H9 (cell line): ENCODE data around the gene BCAS3. TPM values are rescaled to one million over a fixed set of nuclear protein-coding genes. Genes with fewer than 3 reads are reported as not detected.

Source experiments
- DNase-seq: peaks from one replicate; pipeline ENCODE4 v3.0.0-alpha.2; 2017
- H2AFZ ChIP-seq: one replicate; pipeline ENCODE4 v1.6.1; 2013; ENCODE audit warnings: mild to moderate bottlenecking, low read length, control low read depth, moderate library complexity
- H2AK5ac ChIP-seq: 2 replicates; pipeline ENCODE4 v1.6.1; 2013; ENCODE audit warnings: low read length, control low read depth, mixed read lengths; ENCODE audit not compliant: insufficient read length
- H2BK120ac ChIP-seq: one replicate; pipeline ENCODE4 v1.6.1; 2013; ENCODE audit warnings: low read depth, mild to moderate bottlenecking, low read length, control low read depth, inconsistent platforms; ENCODE audit not compliant: poor library complexity, severe bottlenecking
- H2BK12ac ChIP-seq: 2 replicates; pipeline ENCODE4 v1.6.1; 2013; ENCODE audit warnings: low read length, control low read depth, mixed read lengths, low read depth; ENCODE audit not compliant: insufficient read length
- H2BK15ac ChIP-seq: 2 replicates; pipeline ENCODE4 v1.6.1; 2013; ENCODE audit warnings: low read depth, low read length, control low read depth
- H2BK20ac ChIP-seq: one replicate; pipeline ENCODE4 v1.6.1; 2013; ENCODE audit warnings: low read depth, mild to moderate bottlenecking, low read length, control low read depth, inconsistent platforms; ENCODE audit not compliant: poor library complexity, severe bottlenecking
- H2BK5ac ChIP-seq: 2 replicates; pipeline ENCODE4 v1.6.1; 2013; ENCODE audit warnings: low read length, control low read depth, mixed read lengths; ENCODE audit not compliant: insufficient read length
- H3K14ac ChIP-seq: 2 replicates; pipeline ENCODE4 v1.6.1; 2013; ENCODE audit warnings: low read length, control low read depth; ENCODE audit not compliant: insufficient read depth
- H3K18ac ChIP-seq: 2 replicates; pipeline ENCODE4 v1.6.1; 2013; ENCODE audit warnings: low read depth, mild to moderate bottlenecking, mixed read lengths, low read length, control low read depth; ENCODE audit not compliant: insufficient read length
- H3K23ac ChIP-seq: 2 replicates; pipeline ENCODE4 v1.6.1; 2013; ENCODE audit warnings: low read length, control low read depth, mixed read lengths, low read depth; ENCODE audit not compliant: insufficient read length
- H3K23me2 ChIP-seq: 2 replicates; pipeline ENCODE4 v1.6.1; 2013; ENCODE audit warnings: low read depth, mild to moderate bottlenecking, mixed read lengths, low read length, control low read depth; ENCODE audit not compliant: insufficient read length, poor library complexity, severe bottlenecking
- H3K27ac ChIP-seq: 2 replicates; pipeline ENCODE4 v1.5.1; 2013; ENCODE audit warnings: low read length, control low read depth, mixed read lengths, low read depth; ENCODE audit not compliant: insufficient read length
- H3K27me3 ChIP-seq: 2 replicates; pipeline ENCODE4 v1.6.1; 2013; ENCODE audit warnings: low read length, control low read depth, inconsistent platforms; ENCODE audit not compliant: insufficient read depth
- H3K4ac ChIP-seq: 2 replicates; pipeline ENCODE4 v1.6.1; 2013; ENCODE audit warnings: low read depth, mild to moderate bottlenecking, control low read depth, inconsistent platforms, low read length, moderate library complexity
- H3K4me1 ChIP-seq: 2 replicates; pipeline ENCODE4 v1.6.1; 2013; ENCODE audit warnings: low read length, control low read depth, inconsistent platforms; ENCODE audit not compliant: insufficient read depth
- H3K4me2 ChIP-seq: 2 replicates; pipeline ENCODE4 v1.6.1; 2013; ENCODE audit warnings: low read length, control low read depth, mixed read lengths; ENCODE audit not compliant: insufficient read length, insufficient read depth
- H3K56ac ChIP-seq: 2 replicates; pipeline ENCODE4 v1.6.1; 2013; ENCODE audit warnings: low read depth, mild to moderate bottlenecking, mixed read lengths, low read length, control low read depth; ENCODE audit not compliant: insufficient read length
- H3K79me1 ChIP-seq: 2 replicates; pipeline ENCODE4 v1.6.1; 2013; ENCODE audit warnings: low read depth, mild to moderate bottlenecking, moderate library complexity, low read length, control low read depth, inconsistent platforms; ENCODE audit not compliant: insufficient read depth, poor library complexity, severe bottlenecking
- H3K79me2 ChIP-seq: 2 replicates; pipeline ENCODE4 v1.6.1; 2013; ENCODE audit warnings: low read length, control low read depth, inconsistent platforms; ENCODE audit not compliant: insufficient read depth
- H3K9ac ChIP-seq: 2 replicates; pipeline ENCODE4 v1.6.1; 2013; ENCODE audit warnings: low read length, control low read depth, mixed read lengths; ENCODE audit not compliant: insufficient read length; ENCODE audit errors: extremely low read depth
- H3K9me3 ChIP-seq: one replicate; pipeline ENCODE4 v1.6.1; 2013; ENCODE audit warnings: low read depth, low read length, inconsistent platforms; ENCODE audit not compliant: control insufficient read depth
- H3T11ph ChIP-seq: one replicate; pipeline ENCODE4 v1.6.1; 2013; ENCODE audit warnings: mild to moderate bottlenecking, low read length, control low read depth, inconsistent platforms
- H4K20me1 ChIP-seq: one replicate; pipeline ENCODE4 v1.6.1; 2013; ENCODE audit not compliant: control insufficient read depth, insufficient read length, insufficient read depth
- H4K5ac ChIP-seq: 2 replicates; pipeline ENCODE4 v1.6.1; 2013; ENCODE audit warnings: low read depth, mild to moderate bottlenecking, mixed read lengths, low read length, control low read depth; ENCODE audit not compliant: insufficient read length
- H4K8ac ChIP-seq: replicated peaks from 2 replicates; pipeline ENCODE4 v1.6.1; 2013; ENCODE audit warnings: low read length, control low read depth, mixed read lengths, low read depth; ENCODE audit not compliant: insufficient read length
- H4K91ac ChIP-seq: 2 replicates; pipeline ENCODE4 v1.6.1; 2013; ENCODE audit warnings: low read depth, mild to moderate bottlenecking, moderate library complexity, mixed read lengths, low read length, control low read depth; ENCODE audit not compliant: insufficient read length
- H3K27ac Mint-ChIP-seq, 3 experiments: 2 replicates in 2 of 3; 3 replicates in 1 of 3; pipeline ENCODE4 v1.8.0; 2020 to 2021; ENCODE audit warnings: mixed read lengths in 3 of 3, mild to moderate bottlenecking in 1 of 3, moderate library complexity in 1 of 3
- H3K27me3 Mint-ChIP-seq: 2 replicates; pipeline ENCODE4 v1.8.0; 2021; ENCODE audit warnings: low read depth, mild to moderate bottlenecking, moderate library complexity, mixed read lengths
- H3K36me3 Mint-ChIP-seq, 3 experiments: 2 replicates in 2 of 3; 3 replicates in 1 of 3; pipeline ENCODE4 v1.8.0; 2020 to 2021; ENCODE audit warnings: low read depth in 3 of 3, mixed read lengths in 3 of 3; ENCODE audit not compliant: insufficient read depth in 1 of 3
- H3K4me1 Mint-ChIP-seq, 2 experiments: 2 replicates each; pipeline ENCODE4 v1.8.0; 2020; ENCODE audit warnings: mixed read lengths in 2 of 2
- H3K4me3 Mint-ChIP-seq, 2 experiments: 2 replicates in 1 of 2; 3 replicates in 1 of 2; pipeline ENCODE4 v1.8.0; 2020 to 2021; ENCODE audit warnings: mild to moderate bottlenecking in 2 of 2, mixed read lengths in 2 of 2, moderate library complexity in 1 of 2
- H3K9me3 Mint-ChIP-seq, 2 experiments: 2 replicates in 1 of 2; 3 replicates in 1 of 2; pipeline ENCODE4 v1.8.0; 2020; ENCODE audit warnings: mild to moderate bottlenecking in 2 of 2, mixed read lengths in 2 of 2, moderate library complexity in 1 of 2
- CTCF ChIP-seq: fragments of 200-600 bp; sonication (generic); conservative IDR thresholded peaks from 3 replicates; pipeline ENCODE4 v1.8.0; 2021; ENCODE audit warnings: antibody characterized with exemption, mild to moderate bottlenecking
- WGBS: extraction: QIAGEN DNeasy Blood & Tissue Kit; methylation state at CpG from one replicate; pipeline ENCODE4 v1.1.7; 2013; ENCODE audit warnings: missing lambda C conversion rate, low lambda C conversion rate, mixed read lengths; ENCODE audit not compliant: insufficient read length; ENCODE audit errors: extremely low coverage; 5-methylcytosine and 5-hydroxymethylcytosine counted together
- total RNA-seq: library from RNA; stranded (reverse); gene quantifications from 2 replicates; pipeline ENCODE4 v1.2.1, GENCODE V29; 2021

The BCAS3 gene
- total RNA-seq, 1 experiment from 2014 or later, result 22.4 TPM

DNA sequence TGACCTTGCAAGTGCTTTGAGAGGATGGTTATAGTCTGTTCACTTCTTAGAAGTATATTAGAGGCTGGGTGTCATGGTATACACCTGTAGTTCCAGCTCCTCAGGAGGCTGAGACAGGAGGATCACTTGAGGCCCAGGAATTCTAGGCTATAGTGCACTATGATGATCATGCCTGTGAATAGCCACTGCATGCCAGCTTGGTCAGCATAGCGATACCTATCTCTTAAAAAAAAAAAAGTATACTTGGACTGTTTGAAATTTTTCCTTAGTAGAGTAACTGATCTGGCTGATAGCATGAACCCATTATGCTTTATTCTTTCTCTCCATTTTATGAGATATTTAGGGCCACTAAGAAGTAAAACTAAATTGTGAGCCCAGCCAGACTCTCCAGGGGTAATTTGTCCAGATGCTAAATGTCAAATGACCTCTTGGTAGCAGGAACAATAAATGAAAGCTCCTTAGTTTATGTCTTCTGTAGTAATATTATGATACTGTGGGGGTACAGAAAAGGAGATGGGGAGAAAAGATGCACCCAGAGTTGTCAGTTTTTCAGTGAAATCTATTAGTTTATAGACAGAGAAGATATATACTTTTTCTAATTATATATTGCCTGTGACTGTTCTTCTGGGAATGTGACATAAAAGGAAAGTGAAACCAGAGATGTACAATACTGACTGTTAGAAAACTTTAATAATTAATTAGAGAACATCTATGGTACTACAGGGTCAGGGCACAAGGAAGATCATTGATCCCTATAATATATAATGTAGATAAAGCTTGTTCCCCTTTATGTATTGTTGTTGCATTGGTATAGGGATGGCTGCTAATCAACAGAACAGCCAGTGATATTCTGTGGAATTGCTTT, 386.7 kb downstream of the BCAS3 start:
- Histone ChIP-seq H3K23me2 (no peaks in the 10 kb centered on the region), H3K4ac (no peak overlapping the region), H4K91ac (no peak overlapping the region), H3K23ac (no peak overlapping the region), H2BK5ac (no peak overlapping the region), H2AK5ac (no peak overlapping the region), H2BK12ac (no peak overlapping the region), H3K79me1 (no peaks in the 10 kb centered on the region), H3K27me3 (no peaks in the 10 kb centered on the region), H4K5ac (no peak overlapping the region), H3K27ac (no peak overlapping the region), H4K8ac (no peak overlapping the region), H3K9ac (no peak overlapping the region), H3T11ph (no peak overlapping the region), H3K79me2 (no peaks in the 10 kb centered on the region), H2BK20ac (no peak overlapping the region), H4K20me1 (no peaks in the 10 kb centered on the region), H3K4me2 (no peak overlapping the region), H2BK15ac (no peak overlapping the region), H3K9me3 (no peaks in the 10 kb centered on the region), H3K4me1 (no peaks in the 10 kb centered on the region), H3K18ac (no peak overlapping the region), H3K14ac (no peak overlapping the region), H2BK120ac (no peak overlapping the region), H3K56ac (no peak overlapping the region), H2AFZ (no peak overlapping the region)
- Mint-ChIP-seq H3K36me3 (no peaks in the 10 kb centered on the region), H3K27me3 (no peaks in the 10 kb centered on the region), H3K27ac (no peak overlapping the region), H3K4me1 (peaks cover 8 to 10% of the 10 kb centered on the region in 2 experiments), H3K9me3 (no peaks in the 10 kb centered on the region), H3K4me3 (no peak overlapping the region)
- no CpG with 5 or more reads among the region's 1 CpG for WGBS
- TF ChIP-seq CTCF, result no peak
- DNase-seq, result no peak
